Endothelial cell of umbilical vein (primary cell): ENCODE data around the gene DLX1. TPM values are rescaled to one million over a fixed set of nuclear protein-coding genes. Genes with fewer than 3 reads are reported as not detected.

Experiments used
- BruUV-seq: library from RNA; stranded (reverse); fragments of 400-500 nt; replicated peaks from 2 replicates; lab custom pipeline; 2021; lab: Mats Ljungman, UMichigan
- CTCF ChIA-PET: fragments of 300-600, 350-600 bp; sonication (Branson Sonifier 250); formaldehyde crosslinking; loops from one replicate; lab custom pipeline; 2021; ENCODE audit warnings: antibody characterized with exemption, inconsistent platforms; lab: Charles Lee
- POLR2A ChIA-PET: fragments of 300-600, 350-600 bp; sonication (Branson Sonifier 250); formaldehyde crosslinking; loops from one replicate; lab custom pipeline; 2021; ENCODE audit warnings: antibody characterized with exemption, inconsistent platforms; lab: Charles Lee
- DNase-seq: peaks from one replicate; pipeline ENCODE4 v3.0.0-alpha.2; 2011; ENCODE audit warnings: low read depth, low spot score
- FAIRE-seq: peaks from 2 replicates; lab custom pipeline; 2011; peaks lifted over from hg19 to GRCh38; lab: Jason Lieb, UNC
- H2AFZ ChIP-seq: 2 replicates; pipeline ENCODE4 v1.6.0; 2012; ENCODE audit warnings: low read depth, low read length, control low read depth, inconsistent platforms
- H3K27ac ChIP-seq: 2 replicates; pipeline ENCODE4 v1.5.1; 2011; ENCODE audit warnings: low read depth, mild to moderate bottlenecking, control low read depth, low read length, moderate library complexity; ENCODE audit not compliant: insufficient read depth
- H3K27me3 ChIP-seq, 2 experiments: 2 replicates each; pipeline versions ENCODE4 v1.6.0 to v1.6.1; 2011; ENCODE audit warnings: low read length in 2 of 2, mixed read lengths in 1 of 2; ENCODE audit not compliant: control insufficient read depth in 2 of 2, insufficient read depth in 2 of 2
- H3K36me3 ChIP-seq, 2 experiments: 2 replicates in 1 of 2; 3 replicates in 1 of 2; pipeline ENCODE4 v1.5.1; 2011; ENCODE audit warnings: low read length in 2 of 2, mild to moderate bottlenecking in 1 of 2, moderate library complexity in 1 of 2; ENCODE audit not compliant: control insufficient read depth in 2 of 2, insufficient read depth in 2 of 2; ENCODE audit errors: extremely low read depth in 1 of 2
- H3K4me1 ChIP-seq: 3 replicates; pipeline ENCODE4 v1.5.1; 2011; ENCODE audit warnings: mild to moderate bottlenecking, low read length; ENCODE audit not compliant: control insufficient read depth, insufficient read depth; ENCODE audit errors: extremely low read depth
- H3K4me2 ChIP-seq: 2 replicates; pipeline ENCODE4 v1.6.1; 2011; ENCODE audit warnings: low read length, control low read depth, mixed read lengths; ENCODE audit not compliant: insufficient read depth
- H3K4me3 ChIP-seq, 3 experiments: fragments of 200-600 bp in 1 of 3; sonication (generic), shearing (Covaris generic) in 1 of 3; replicated peaks in 1 of 3; 2 replicates each; pipeline ENCODE4 v1.5.1; 2011 to 2016; ENCODE audit warnings: control low read depth in 3 of 3, low read length in 3 of 3, mild to moderate bottlenecking in 2 of 3, inconsistent platforms in 1 of 3, low read depth in 1 of 3, moderate library complexity in 1 of 3; ENCODE audit not compliant: insufficient read depth in 1 of 3
- H3K79me2 ChIP-seq: 2 replicates; pipeline ENCODE4 v1.6.0; 2012; ENCODE audit warnings: low read length, inconsistent platforms; ENCODE audit not compliant: control insufficient read depth, insufficient read depth
- H3K9ac ChIP-seq: replicated peaks from 2 replicates; pipeline ENCODE3; 2011; ENCODE audit warnings: low read length, control low read depth; ENCODE audit not compliant: insufficient read depth; ENCODE audit errors: extremely low read depth
- H3K9me1 ChIP-seq: replicated peaks from 3 replicates; pipeline ENCODE4 v1.6.0; 2011; ENCODE audit warnings: mild to moderate bottlenecking, low read length; ENCODE audit not compliant: control insufficient read depth, insufficient read depth; ENCODE audit errors: extremely low read depth
- H3K9me3 ChIP-seq: replicated peaks from 2 replicates; pipeline ENCODE4 v1.5.1; 2012; ENCODE audit warnings: low read length, inconsistent platforms; ENCODE audit not compliant: control insufficient read depth, insufficient read depth
- H4K20me1 ChIP-seq: replicated peaks from 2 replicates; pipeline ENCODE3; 2011; ENCODE audit warnings: mild to moderate bottlenecking, low read length; ENCODE audit not compliant: control insufficient read depth, insufficient read depth; ENCODE audit errors: extremely low read depth
- EZH2 ChIP-seq: IDR thresholded peaks from 2 replicates; pipeline ENCODE4 v1.6.1; 2012; ENCODE audit warnings: borderline replicate concordance, low read depth, mild to moderate bottlenecking, moderate library complexity, low read length, inconsistent platforms; ENCODE audit not compliant: severe bottlenecking
- FOS ChIP-seq: IDR thresholded peaks from 2 replicates; pipeline ENCODE4 v1.6.1; 2011; ENCODE audit warnings: mild to moderate bottlenecking, low read length, moderate library complexity, borderline replicate concordance; ENCODE audit not compliant: insufficient read depth
- GATA2 ChIP-seq: IDR thresholded peaks from 2 replicates; pipeline ENCODE4 v1.7.0; 2011; ENCODE audit warnings: low read depth, mild to moderate bottlenecking, moderate library complexity, mixed read lengths, low read length; ENCODE audit not compliant: insufficient read length, insufficient read depth
- JUN ChIP-seq: IDR thresholded peaks from 2 replicates; pipeline ENCODE4 v1.6.1; 2011; ENCODE audit warnings: borderline replicate concordance, low read depth; ENCODE audit not compliant: insufficient read length, insufficient read depth
- POLR2A ChIP-seq: IDR thresholded peaks from 2 replicates; pipeline ENCODE4 v1.6.1; 2012; ENCODE audit warnings: low read depth, mild to moderate bottlenecking, control low read depth, low read length
- POLR2AphosphoS5 ChIP-seq: IDR thresholded peaks from 2 replicates; pipeline ENCODE4 v1.6.1; 2012; ENCODE audit warnings: low read depth, mild to moderate bottlenecking, control low read depth, low read length, moderate library complexity; ENCODE audit not compliant: insufficient read depth
- dilution Hi-C: fragments of 300-500 bp; cut with MboI; formaldehyde crosslinking; loops from one replicate; pipeline ENCODE4 v1.15.0; 2019; ENCODE audit warnings: low sequenced_read_pairs; ENCODE audit not compliant: extremely low pct_ligation_motif_present
- intact Hi-C: fragments of 100-400 bp; cut with micrococcal nuclease; formaldehyde crosslinking; loops from one replicate; pipeline ENCODE4 v1.10.0; 2022
- polyA plus RNA-seq, 4 experiments: library from polyadenylated mRNA; depleted of rRNA in 3 of 4; stranded (reverse) in 3 of 4; unstranded in 1 of 4; fragments of >200 nt; gene quantifications; 2 replicates each; pipeline versions ENCODE4 v1.2.1 to v1.2.3, GENCODE V29; 2011 to 2012; ENCODE audit warnings: missing spikeins in 1 of 4
- total RNA-seq: library from RNA; stranded (reverse); gene quantifications from 2 replicates; pipeline ENCODE4 v1.2.3, GENCODE V29; 2021
- TF ChIP-seq, protein P1 (sequence below): IDR thresholded peaks from 2 replicates; pipeline ENCODE4 v1.6.1; 2011; ENCODE audit not compliant: insufficient read depth, insufficient read length
- TF ChIP-seq, protein P2 (sequence below), 2 donors: IDR thresholded peaks; 1 replicate in 1 of 2; 2 replicates in 1 of 2; pipeline ENCODE4 v1.5.1; 2011; ENCODE audit warnings: low read length in 2 of 2, mild to moderate bottlenecking in 2 of 2, moderate library complexity in 2 of 2, control low read depth in 1 of 2, inconsistent platforms in 1 of 2, low read depth in 1 of 2; ENCODE audit not compliant: insufficient read depth in 1 of 2; ENCODE audit errors: extremely low read depth in 1 of 2

DLX1 gene
- total and polyA plus RNA-seq, 2 donors (not counting 3 experiments of a cell fraction or from before 2014, with no cell fraction given): 0.12 TPM; not detected in 1

DNA sequence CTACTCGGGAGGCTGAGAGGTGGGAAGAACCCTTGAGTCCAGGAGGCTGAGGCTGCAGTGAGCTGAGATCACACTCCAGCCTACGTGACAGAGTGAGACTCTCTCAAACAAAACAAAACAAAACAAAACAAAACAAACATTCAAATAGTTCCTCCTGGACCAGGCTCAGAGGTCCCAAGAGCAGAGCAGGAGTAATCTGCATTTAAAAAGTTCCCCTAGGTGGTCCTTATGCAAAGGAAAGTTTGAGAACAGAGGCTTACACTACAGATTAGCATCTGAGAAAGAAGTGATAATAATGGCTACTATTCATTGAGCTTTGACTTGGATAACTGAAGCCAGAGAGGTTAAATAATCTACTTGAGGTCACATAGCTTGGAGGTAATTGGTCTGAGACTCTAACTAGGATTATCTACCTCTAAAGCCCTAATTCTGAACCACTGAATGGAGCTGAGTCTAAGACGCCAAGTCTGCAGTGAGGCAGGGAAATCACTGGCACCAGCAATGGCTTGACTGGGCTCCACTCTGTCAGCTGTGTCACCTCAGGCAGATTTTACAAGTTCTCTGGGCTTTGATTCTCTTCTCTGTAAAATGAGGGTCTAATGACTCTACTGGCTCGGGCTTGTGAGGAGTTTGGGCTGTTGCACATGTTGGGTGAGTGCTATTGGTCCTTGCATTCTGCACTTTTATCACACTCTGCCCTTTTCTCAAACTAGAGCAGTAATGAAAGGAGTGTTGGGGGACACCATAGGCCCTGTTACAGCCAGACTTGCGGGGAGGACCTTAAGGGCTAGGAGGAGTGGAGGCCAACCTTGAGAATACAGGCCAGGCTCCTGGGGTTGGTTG, 46.6 kb downstream of the DLX1 start:
- no peak for DNase-seq
- POLR2A ChIA-PET: no interaction called here
- Histone ChIP-seq H3K4me1 (no peaks in the 10 kb centered on the region), H3K4me2 (no peak overlapping the region), H3K27me3 (peaks cover 3% of the 10 kb centered on the region in 2 experiments), H3K9me1 (no peaks in the 10 kb centered on the region), H3K79me2 (no peaks in the 10 kb centered on the region), H4K20me1 (no peaks in the 10 kb centered on the region), H3K9me3 (no peaks in the 10 kb centered on the region), H3K9ac (no peak overlapping the region), H3K4me3 (no peak overlapping the region), H2AFZ (no peak overlapping the region), H3K27ac (no peak overlapping the region), H3K36me3 (no peaks in the 10 kb centered on the region)
- TF ChIP-seq, protein P1, sequence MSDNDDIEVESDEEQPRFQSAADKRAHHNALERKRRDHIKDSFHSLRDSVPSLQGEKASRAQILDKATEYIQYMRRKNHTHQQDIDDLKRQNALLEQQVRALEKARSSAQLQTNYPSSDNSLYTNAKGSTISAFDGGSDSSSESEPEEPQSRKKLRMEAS: no peak
- TF ChIP-seq POLR2A: no peak
- no peak for TF ChIP-seq FOS
- TF ChIP-seq EZH2: no peak
- TF ChIP-seq JUN: no peak
- TF ChIP-seq GATA2: no peak
- TF ChIP-seq POLR2AphosphoS5: no peak
- TF ChIP-seq, protein P2, sequence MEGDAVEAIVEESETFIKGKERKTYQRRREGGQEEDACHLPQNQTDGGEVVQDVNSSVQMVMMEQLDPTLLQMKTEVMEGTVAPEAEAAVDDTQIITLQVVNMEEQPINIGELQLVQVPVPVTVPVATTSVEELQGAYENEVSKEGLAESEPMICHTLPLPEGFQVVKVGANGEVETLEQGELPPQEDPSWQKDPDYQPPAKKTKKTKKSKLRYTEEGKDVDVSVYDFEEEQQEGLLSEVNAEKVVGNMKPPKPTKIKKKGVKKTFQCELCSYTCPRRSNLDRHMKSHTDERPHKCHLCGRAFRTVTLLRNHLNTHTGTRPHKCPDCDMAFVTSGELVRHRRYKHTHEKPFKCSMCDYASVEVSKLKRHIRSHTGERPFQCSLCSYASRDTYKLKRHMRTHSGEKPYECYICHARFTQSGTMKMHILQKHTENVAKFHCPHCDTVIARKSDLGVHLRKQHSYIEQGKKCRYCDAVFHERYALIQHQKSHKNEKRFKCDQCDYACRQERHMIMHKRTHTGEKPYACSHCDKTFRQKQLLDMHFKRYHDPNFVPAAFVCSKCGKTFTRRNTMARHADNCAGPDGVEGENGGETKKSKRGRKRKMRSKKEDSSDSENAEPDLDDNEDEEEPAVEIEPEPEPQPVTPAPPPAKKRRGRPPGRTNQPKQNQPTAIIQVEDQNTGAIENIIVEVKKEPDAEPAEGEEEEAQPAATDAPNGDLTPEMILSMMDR (IDR thresholded peaks at IDR 0.05; ENCODE audit: extremely low read depth in 1 of 2, insufficient read depth in 1 of 2, low read depth in 1 of 2, low read length in 2 of 2): no peak
- BruUV-seq: no TSS peak
- CTCF ChIA-PET: interaction anchor here (0.7 to 0.9 kb wide), 2 partner anchors 10 to 335 kb away, joined by 3 read pairs; no protein-coding TSS in a partner anchor
- dilution Hi-C loops (no loop called here), intact Hi-C loops (no loop called here)
- no peak for FAIRE-seq
